ACC112 (cell line): Measurements from ENCODE around the gene MBP.

ENCODE experiments used
- H2AFZ ChIP-seq: fragments of 200-600 bp; sonication (generic); one replicate; pipeline ENCODE4 v1.6.0; 2017; ENCODE audit warnings: antibody characterized with exemption, low read length; ENCODE audit not compliant: unreplicated experiment
- H3K27ac ChIP-seq: fragments of 200-600 bp; sonication (generic); 2 replicates; pipeline ENCODE4 v1.5.1; 2014; ENCODE audit warnings: low read depth, mild to moderate bottlenecking, antibody characterized with exemption, low read length, moderate library complexity
- H3K27me3 ChIP-seq: fragments of 200-600 bp; sonication (generic); 2 replicates; pipeline ENCODE4 v1.6.1; 2014; ENCODE audit warnings: mild to moderate bottlenecking, antibody characterized with exemption, low read length, moderate library complexity, mixed read lengths; ENCODE audit not compliant: insufficient read depth
- H3K36me3 ChIP-seq: fragments of 200-600 bp; sonication (generic); 2 replicates; pipeline ENCODE4 v1.6.1; 2016; ENCODE audit warnings: mild to moderate bottlenecking, antibody characterized with exemption, low read length, moderate library complexity, mixed read lengths; ENCODE audit not compliant: insufficient read depth
- H3K4me1 ChIP-seq: fragments of 200-600 bp; sonication (generic); one replicate; pipeline ENCODE4 v1.6.1; 2016; ENCODE audit warnings: low read length, mixed read lengths; ENCODE audit not compliant: insufficient read depth, unreplicated experiment, control insufficient read depth
- H3K4me3 ChIP-seq: fragments of 200-600 bp; sonication (generic); 2 replicates; pipeline ENCODE4 v1.5.1; 2014; ENCODE audit warnings: mild to moderate bottlenecking, low read depth, low read length
- H3K79me2 ChIP-seq: fragments of 200-600 bp; sonication (generic); one replicate; pipeline ENCODE4 v1.6.0; 2016; ENCODE audit warnings: low read length; ENCODE audit not compliant: control insufficient read depth, unreplicated experiment, insufficient read depth

MBP gene

GRCh38 chr18:77105028-77105427, 27.6 kb downstream of the MBP start:
- no peak overlapping the region for H2AFZ ChIP-seq
- peak overlapping the region; percentile 63 for H3K4me3 ChIP-seq
- H3K36me3 ChIP-seq = no peaks in the 10 kb centered on the region
- H3K4me1 ChIP-seq = peaks cover 85% of the 10 kb centered on the region
- H3K27ac ChIP-seq = peak overlapping the region; percentile 98
- H3K27me3 ChIP-seq = no peaks in the 10 kb centered on the region
- no peaks in the 10 kb centered on the region for H3K79me2 ChIP-seq

DNA sequence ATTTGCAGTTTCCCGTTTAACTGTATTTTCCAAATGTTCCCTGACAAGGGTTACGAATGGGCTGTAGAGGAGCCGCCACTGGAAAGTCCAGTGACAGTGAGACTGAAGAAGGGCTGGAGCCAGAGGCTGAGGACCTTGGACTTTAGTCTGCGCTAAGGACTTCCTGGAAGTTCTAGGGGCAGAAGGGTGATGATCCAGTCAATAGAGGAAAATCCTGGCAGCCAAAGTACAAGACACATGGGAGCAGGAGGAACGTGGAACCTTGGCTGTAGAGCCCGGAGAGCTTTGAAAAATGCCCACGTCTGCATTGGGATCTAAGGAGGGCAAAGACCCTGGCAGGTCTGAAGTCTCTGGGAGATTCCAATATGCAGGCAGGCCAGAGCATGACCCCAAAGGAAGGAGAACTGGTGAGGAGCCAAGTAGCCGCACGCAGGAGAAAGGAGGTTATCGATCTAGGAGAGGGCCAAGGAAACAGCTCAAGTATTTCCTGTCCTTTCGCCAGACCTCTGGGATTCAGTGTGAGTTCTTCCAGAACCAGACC, 28.5 kb downstream of the MBP start:
- peak overlapping the region; percentile 57 for H3K4me3 ChIP-seq
- H3K27ac ChIP-seq = peak overlapping the region; percentile 98

DNA sequence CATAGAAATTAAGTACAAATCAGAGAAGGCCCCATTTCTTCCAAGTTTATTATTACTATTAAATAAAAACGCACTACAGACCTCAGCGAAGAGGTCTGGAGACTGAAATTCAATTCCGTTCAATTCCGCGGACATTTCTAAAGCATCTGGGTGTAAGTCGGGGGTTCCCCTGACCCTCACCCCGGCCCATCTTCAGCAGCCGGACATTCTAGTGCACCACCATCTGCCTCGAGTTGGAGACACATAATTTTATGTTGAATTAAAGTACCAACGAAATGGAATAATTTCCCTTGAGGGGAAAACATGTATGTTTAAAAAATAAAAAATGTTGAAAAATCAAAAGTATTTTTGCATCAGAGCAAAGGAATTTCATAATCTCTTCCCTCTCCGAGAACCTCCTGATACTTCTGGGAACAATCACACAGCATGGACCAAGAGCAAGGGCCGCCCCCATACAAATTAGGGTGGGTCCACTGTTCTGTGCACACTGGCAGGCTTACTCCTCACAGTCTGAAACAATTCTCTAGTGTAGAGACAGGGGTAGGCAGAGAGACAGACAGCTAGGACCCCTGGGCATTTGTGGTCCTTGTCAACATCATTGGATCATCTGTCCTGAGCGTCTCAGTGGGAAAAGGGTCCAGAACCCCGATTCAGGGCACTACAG, 29.3 kb downstream of the MBP start:
- Histone ChIP-seq H3K36me3 (no peaks in the 10 kb centered on the region), H3K4me1 (peaks cover 71% of the 10 kb centered on the region), H3K79me2 (no peaks in the 10 kb centered on the region)

More for the DNA sequence above, 28.5 kb downstream of the MBP start:
- peak overlapping the region; percentile 90 for H2AFZ ChIP-seq
- H3K27me3 ChIP-seq = no peaks in the 10 kb centered on the region
- H3K36me3 ChIP-seq = no peaks in the 10 kb centered on the region
- H3K4me1 ChIP-seq = peaks cover 79% of the 10 kb centered on the region
- H3K79me2 ChIP-seq = no peaks in the 10 kb centered on the region

GRCh38 chr18:77102259-77103040, 30.1 kb downstream of the MBP start:
- no peak overlapping the region for H2AFZ ChIP-seq
- no peaks in the 10 kb centered on the region for H3K79me2 ChIP-seq
- peak overlapping the region; percentile 57 for H3K4me3 ChIP-seq
- no peaks in the 10 kb centered on the region for H3K27me3 ChIP-seq
- peak overlapping the region; percentile 98 for H3K27ac ChIP-seq
- no peaks in the 10 kb centered on the region for H3K36me3 ChIP-seq
- peaks cover 62% of the 10 kb centered on the region for H3K4me1 ChIP-seq

More for the DNA sequence above, 29.3 kb downstream of the MBP start:
- peak overlapping the region; percentile 98 for H3K27ac ChIP-seq
- no peaks in the 10 kb centered on the region for H3K27me3 ChIP-seq
- peak overlapping the region; percentile 57 for H3K4me3 ChIP-seq
- H2AFZ ChIP-seq = peak overlapping the region; percentile 90

- Histone ChIP-seq H3K27me3 (no peaks in the 10 kb centered on the region), H3K4me3 (peak overlapping the region; percentile 57), H3K36me3 (no peaks in the 10 kb centered on the region), H3K27ac (peak overlapping the region; percentile 98), H3K79me2 (no peaks in the 10 kb centered on the region), H2AFZ (no peak overlapping the region), H3K4me1 (peaks cover 54% of the 10 kb centered on the region)
Measured at GRCh38 chr18:77101410-77102258, 30.9 kb downstream of the MBP start.

DNA sequence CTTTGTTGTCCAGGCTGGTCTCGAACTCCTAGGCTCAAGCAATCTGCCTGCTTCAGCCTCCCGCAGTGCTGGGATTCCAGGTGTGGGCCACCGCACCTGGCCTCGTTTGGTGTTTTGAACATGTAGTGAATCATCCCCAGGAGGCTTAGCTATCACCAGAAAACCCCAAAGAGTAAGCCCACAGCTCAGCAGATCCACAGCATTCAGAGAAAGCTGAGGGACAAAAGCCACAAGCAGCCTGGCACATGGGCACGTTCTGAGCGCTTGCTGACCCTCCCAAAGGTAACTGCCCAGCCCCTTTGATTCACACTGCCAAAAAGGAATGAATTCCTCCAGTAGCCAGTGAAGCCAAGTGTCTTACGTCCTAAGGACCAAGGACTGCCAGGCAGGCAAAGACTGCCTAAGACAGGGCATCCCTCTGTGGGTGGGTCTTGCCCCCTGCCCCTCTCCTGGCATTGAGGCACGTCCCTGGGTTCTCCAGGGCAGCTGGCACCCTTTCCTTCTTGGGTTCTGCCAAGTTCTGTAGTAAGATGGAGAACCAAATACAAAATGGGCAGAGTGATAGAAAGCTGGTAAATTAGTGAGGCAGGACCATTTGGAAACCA, 31.7 kb downstream of the MBP start:
- H2AFZ ChIP-seq = peak overlapping the region; percentile 11
- H3K79me2 ChIP-seq = no peaks in the 10 kb centered on the region
- peaks cover 51% of the 10 kb centered on the region for H3K4me1 ChIP-seq
- H3K27ac ChIP-seq = peak overlapping the region; percentile 98
- no peaks in the 10 kb centered on the region for H3K36me3 ChIP-seq
- no peaks in the 10 kb centered on the region for H3K27me3 ChIP-seq
- H3K4me3 ChIP-seq = peak overlapping the region; percentile 57

GRCh38 chr18:77099485-77100370, 32.9 kb downstream of the MBP start:
- Histone ChIP-seq H3K27me3 (no peaks in the 10 kb centered on the region), H3K79me2 (no peaks in the 10 kb centered on the region), H3K4me1 (peaks cover 42% of the 10 kb centered on the region), H3K4me3 (no peak overlapping the region), H3K36me3 (no peaks in the 10 kb centered on the region), H3K27ac (peak overlapping the region; percentile 98), H2AFZ (no peak overlapping the region)

- H3K4me3 ChIP-seq = no peak overlapping the region
- H3K27ac ChIP-seq = no peak overlapping the region
- H3K36me3 ChIP-seq = no peaks in the 10 kb centered on the region
- H3K27me3 ChIP-seq = no peaks in the 10 kb centered on the region
- H3K79me2 ChIP-seq = no peaks in the 10 kb centered on the region
- H3K4me1 ChIP-seq = peaks cover 31% of the 10 kb centered on the region
- no peak overlapping the region for H2AFZ ChIP-seq
Measured at GRCh38 chr18:77098538-77099174, 33.9 kb downstream of the MBP start.

DNA sequence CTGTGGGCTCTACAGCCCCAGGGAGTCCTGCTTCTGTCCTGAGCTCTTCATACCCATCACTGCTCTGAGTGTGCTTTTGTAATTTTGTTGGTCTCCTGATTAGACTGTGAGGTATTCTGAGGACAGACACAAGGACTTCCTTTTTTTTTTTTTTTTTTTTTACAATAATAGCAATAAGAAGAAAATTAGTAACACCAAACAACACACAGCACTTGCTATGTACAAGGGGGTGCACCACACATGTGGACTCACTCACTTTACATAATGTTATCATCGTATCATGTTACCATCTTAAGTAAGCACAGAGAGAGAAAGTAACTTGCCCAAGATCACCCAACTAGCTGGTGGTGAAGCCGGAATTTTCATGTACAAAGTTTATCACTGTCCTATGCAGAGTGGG, 34.6 kb downstream of the MBP start:
- no peaks in the 10 kb centered on the region for H3K79me2 ChIP-seq
- no peak overlapping the region for H2AFZ ChIP-seq
- no peak overlapping the region for H3K4me3 ChIP-seq
- H3K27me3 ChIP-seq = no peaks in the 10 kb centered on the region
- peaks cover 25% of the 10 kb centered on the region for H3K4me1 ChIP-seq
- no peaks in the 10 kb centered on the region for H3K36me3 ChIP-seq
- H3K27ac ChIP-seq = no peak overlapping the region
